Trophoblast cell (in vitro differentiated cells and primary cell): ENCODE results near the gene CPEB2.
A peak's percentile ranks its signal among the peaks of the same experiment; 100 is the strongest.

ENCODE experiments used
- DNase-seq, 2 donors: peaks; one replicate each; pipeline ENCODE4 v3.0.0-alpha.2; 2016
- H2AFZ ChIP-seq: 2 replicates; pipeline ENCODE4 v1.6.1; 2013; ENCODE audit warnings: low read length, moderate library complexity, mild to moderate bottlenecking; ENCODE audit not compliant: insufficient read depth, poor library complexity
- H2AK5ac ChIP-seq: 2 replicates; pipeline ENCODE4 v1.6.1; 2013; ENCODE audit warnings: mild to moderate bottlenecking, low read length
- H2BK120ac ChIP-seq: 2 replicates; pipeline ENCODE4 v1.6.1; 2013; ENCODE audit warnings: low read length, mild to moderate bottlenecking, moderate library complexity; ENCODE audit not compliant: insufficient read depth, poor library complexity
- H2BK12ac ChIP-seq: 2 replicates; pipeline ENCODE4 v1.6.1; 2013; ENCODE audit warnings: mild to moderate bottlenecking, low read length, moderate library complexity
- H2BK5ac ChIP-seq: 2 replicates; pipeline ENCODE4 v1.6.1; 2013; ENCODE audit warnings: low read length, low read depth, moderate library complexity, mild to moderate bottlenecking; ENCODE audit not compliant: poor library complexity
- H3K14ac ChIP-seq: 2 replicates; pipeline ENCODE4 v1.6.1; 2013; ENCODE audit warnings: mild to moderate bottlenecking, low read length
- H3K18ac ChIP-seq: 2 replicates; pipeline ENCODE4 v1.6.1; 2013; ENCODE audit warnings: mild to moderate bottlenecking, low read length
- H3K23ac ChIP-seq: 2 replicates; pipeline ENCODE4 v1.6.1; 2013; ENCODE audit warnings: low read length
- H3K27ac ChIP-seq: 2 replicates; pipeline ENCODE4 v1.5.1; 2013; ENCODE audit warnings: low read depth, mild to moderate bottlenecking, inconsistent platforms, low read length, moderate library complexity
- H3K27me3 ChIP-seq: 2 replicates; pipeline ENCODE4 v1.6.1; 2013; ENCODE audit warnings: inconsistent platforms, mild to moderate bottlenecking, low read length, moderate library complexity; ENCODE audit not compliant: insufficient read depth
- H3K36me3 ChIP-seq, 2 experiments: 1 replicate in 1 of 2; 2 replicates in 1 of 2; pipeline ENCODE4 v1.6.1; 2013; ENCODE audit warnings: low read length in 2 of 2, mild to moderate bottlenecking in 2 of 2, moderate library complexity in 1 of 2; ENCODE audit not compliant: insufficient read depth in 2 of 2, control insufficient read depth in 1 of 2
- H3K4ac ChIP-seq: 2 replicates; pipeline ENCODE4 v1.6.1; 2013; ENCODE audit warnings: low read depth, mild to moderate bottlenecking, low read length, moderate library complexity
- H3K4me1 ChIP-seq, 2 experiments: 1 replicate in 1 of 2; 2 replicates in 1 of 2; pipeline ENCODE4 v1.6.1; 2013; ENCODE audit warnings: low read length in 2 of 2, mild to moderate bottlenecking in 2 of 2, moderate library complexity in 1 of 2; ENCODE audit not compliant: insufficient read depth in 2 of 2, control insufficient read depth in 1 of 2
- H3K4me2 ChIP-seq: 2 replicates; pipeline ENCODE4 v1.6.1; 2013; ENCODE audit warnings: inconsistent platforms, mild to moderate bottlenecking, low read length, moderate library complexity
- H3K4me3 ChIP-seq: 2 replicates; pipeline ENCODE4 v1.5.1; 2013; ENCODE audit warnings: mild to moderate bottlenecking, low read depth, low read length, inconsistent platforms
- H3K79me1 ChIP-seq: one replicate; pipeline ENCODE4 v1.6.1; 2013; ENCODE audit warnings: low read length
- H3K79me2 ChIP-seq: 2 replicates; pipeline ENCODE4 v1.6.1; 2013; ENCODE audit warnings: low read length, mild to moderate bottlenecking; ENCODE audit not compliant: control insufficient read depth, insufficient read depth, poor library complexity
- H3K9ac ChIP-seq: 2 replicates; pipeline ENCODE4 v1.6.1; 2013; ENCODE audit warnings: mild to moderate bottlenecking, low read length
- H3K9me3 ChIP-seq: 2 replicates; pipeline ENCODE4 v1.6.1; 2013; ENCODE audit warnings: low read depth, mild to moderate bottlenecking, control low read depth, inconsistent platforms, low read length; ENCODE audit not compliant: insufficient read depth
- H4K12ac ChIP-seq: 2 replicates; pipeline ENCODE4 v1.6.1; 2013; ENCODE audit warnings: low read depth, mild to moderate bottlenecking, low read length, moderate library complexity
- H4K8ac ChIP-seq: 2 replicates; pipeline ENCODE4 v1.6.1; 2013; ENCODE audit warnings: low read depth, mild to moderate bottlenecking, low read length, moderate library complexity
- H4K91ac ChIP-seq: one replicate; pipeline ENCODE4 v1.6.1; 2013; ENCODE audit warnings: low read depth, mild to moderate bottlenecking, low read length, moderate library complexity
- WGBS: extraction: QIAGEN DNeasy Blood & Tissue Kit; methylation state at CpG from one replicate; pipeline ENCODE4 v1.1.7; 2013; ENCODE audit warnings: missing lambda C conversion rate; ENCODE audit not compliant: insufficient read length, insufficient coverage; ENCODE audit errors: extremely low coverage; 5-methylcytosine and 5-hydroxymethylcytosine counted together

Gene CPEB2

DNA sequence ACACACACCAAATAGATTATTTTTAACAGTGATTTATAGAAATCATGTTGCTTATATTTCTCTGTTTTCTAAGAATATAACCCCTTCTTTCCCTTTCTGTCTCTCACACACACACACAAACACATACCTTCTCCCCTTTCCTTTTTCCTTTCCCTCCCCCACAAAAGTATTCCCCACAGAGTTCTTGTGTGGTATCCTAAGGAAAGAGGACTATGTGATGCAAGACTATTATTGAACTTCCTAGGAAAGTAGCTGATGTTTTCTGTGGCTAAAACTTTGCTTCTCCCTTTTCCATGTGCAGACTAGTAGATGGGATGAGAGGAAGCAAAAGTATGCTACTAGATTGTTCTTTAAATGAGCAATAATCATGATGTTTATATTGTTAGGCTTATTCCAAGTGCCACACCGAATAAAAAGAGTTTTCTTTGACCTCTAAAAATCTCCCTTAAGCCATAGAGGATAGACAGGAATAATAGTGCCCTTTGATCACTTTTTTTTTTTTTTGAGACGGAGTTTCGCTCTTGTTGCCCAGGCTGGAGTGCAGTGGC, 38.7 kb downstream of the CPEB2 start:
- Histone ChIP-seq H3K9ac (no peak overlapping the region), H2AFZ (no peak overlapping the region), H3K18ac (no peak overlapping the region)

DNA sequence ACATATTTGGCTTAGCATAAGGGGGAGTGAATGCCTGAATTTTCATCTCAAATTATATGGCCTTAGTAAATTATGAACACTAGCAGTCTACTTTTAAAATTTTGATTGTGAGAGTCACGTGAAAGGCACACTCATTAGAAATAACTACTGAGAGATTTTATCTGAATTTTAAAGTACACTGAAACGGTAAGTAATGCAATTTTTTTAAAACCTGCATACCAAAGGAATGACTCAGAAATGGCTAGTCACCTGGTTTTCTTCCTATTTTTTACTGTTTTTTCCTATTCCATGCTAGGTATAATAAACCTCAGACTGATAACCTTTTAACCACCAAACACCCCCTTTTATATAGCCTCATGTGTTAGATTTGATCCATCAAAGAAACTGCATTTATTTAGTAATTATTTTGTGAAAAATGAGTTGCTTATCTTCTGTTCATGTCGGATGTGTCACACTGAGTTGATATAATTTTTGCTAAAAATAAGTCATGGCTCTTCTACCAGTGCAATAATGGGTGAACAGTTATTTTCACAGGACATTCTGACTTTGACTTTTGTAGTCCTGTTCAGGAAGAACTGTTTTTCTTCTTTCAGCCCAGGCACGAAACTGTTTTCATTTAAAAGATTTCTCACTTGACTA, 40.4 kb downstream of the CPEB2 start:
- Histone ChIP-seq H3K79me1 (no peaks in the 10 kb centered on the region), H3K9me3 (no peaks in the 10 kb centered on the region), H2BK120ac (no peak overlapping the region), H3K36me3 (no peaks in the 10 kb centered on the region), H3K9ac (no peak overlapping the region), H2BK5ac (no peak overlapping the region), H4K8ac (no peak overlapping the region), H3K4me2 (no peak overlapping the region), H3K18ac (no peak overlapping the region), H2AK5ac (no peak overlapping the region), H3K27ac (peak overlapping the region; percentile 40), H3K4me1 (no peaks in the 10 kb centered on the region), H3K79me2 (no peaks in the 10 kb centered on the region), H4K12ac (no peak overlapping the region), H3K23ac (no peak overlapping the region), H3K14ac (no peak overlapping the region), H3K27me3 (no peaks in the 10 kb centered on the region), H3K4me3 (no peak overlapping the region), H2AFZ (no peak overlapping the region), H4K91ac (no peak overlapping the region), H3K4ac (no peak overlapping the region), H2BK12ac (no peak overlapping the region)
- WGBS, result no CpG with 5 or more reads among the region's 4 CpGs
- peak; percentile 8 to 92 for DNase-seq

More for the DNA sequence above, 38.7 kb downstream of the CPEB2 start:
- DNase-seq, result no peak
- Histone ChIP-seq H3K27ac (no peak overlapping the region), H3K79me1 (no peaks in the 10 kb centered on the region), H2BK12ac (no peak overlapping the region), H3K9me3 (no peaks in the 10 kb centered on the region), H3K4me3 (no peak overlapping the region), H3K36me3 (no peaks in the 10 kb centered on the region), H3K79me2 (no peaks in the 10 kb centered on the region), H3K4me1 (no peaks in the 10 kb centered on the region), H4K91ac (no peak overlapping the region), H3K27me3 (no peaks in the 10 kb centered on the region), H3K4me2 (no peak overlapping the region), H2BK5ac (no peak overlapping the region), H2AK5ac (no peak overlapping the region), H3K14ac (no peak overlapping the region), H3K4ac (no peak overlapping the region), H2BK120ac (no peak overlapping the region), H3K23ac (no peak overlapping the region), H4K8ac (no peak overlapping the region), H4K12ac (no peak overlapping the region)
- WGBS, result no CpG with 5 or more reads among the region's 3 CpGs

DNA sequence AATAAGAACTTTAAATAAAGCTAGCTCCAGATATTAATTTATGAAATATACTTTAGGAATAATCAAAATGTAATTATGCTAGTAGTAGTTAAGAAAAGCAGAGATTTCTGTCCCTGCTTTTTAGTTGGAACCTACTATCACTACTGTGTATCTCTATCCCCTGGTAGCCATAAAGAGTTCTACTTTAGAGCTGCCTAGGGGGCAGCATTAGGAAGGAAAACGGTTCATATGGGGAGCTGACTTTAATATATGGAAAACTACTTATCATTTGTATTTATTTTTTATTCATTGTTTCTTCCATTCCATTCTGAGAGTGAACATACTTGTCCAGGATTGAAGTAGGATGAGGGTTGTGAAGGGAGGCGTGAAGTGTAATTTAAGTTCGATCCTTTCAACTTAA, 40.9 kb downstream of the CPEB2 start:
- no peak overlapping the region for H2BK5ac ChIP-seq
- H3K9ac ChIP-seq, result no peak overlapping the region
- H4K12ac ChIP-seq, result no peak overlapping the region
- no peak overlapping the region for H3K4ac ChIP-seq
- H3K79me1 ChIP-seq, result no peaks in the 10 kb centered on the region
- no peak overlapping the region for H4K91ac ChIP-seq
- no peak overlapping the region for H2BK12ac ChIP-seq
- H3K14ac ChIP-seq, result no peak overlapping the region
- H3K36me3 ChIP-seq, result no peaks in the 10 kb centered on the region
- no peaks in the 10 kb centered on the region for H3K4me1 ChIP-seq
- no peak overlapping the region for H3K27ac ChIP-seq
- no peak overlapping the region for H3K23ac ChIP-seq
- no peak overlapping the region for H3K4me3 ChIP-seq
- no peak for DNase-seq
- H2AFZ ChIP-seq, result no peak overlapping the region
- no peak overlapping the region for H3K18ac ChIP-seq
- no peaks in the 10 kb centered on the region for H3K79me2 ChIP-seq
- H2AK5ac ChIP-seq, result no peak overlapping the region
- WGBS, result no CpG with 5 or more reads among the region's 3 CpGs
- H3K9me3 ChIP-seq, result no peaks in the 10 kb centered on the region
- H3K4me2 ChIP-seq, result no peak overlapping the region
- no peaks in the 10 kb centered on the region for H3K27me3 ChIP-seq
- no peak overlapping the region for H2BK120ac ChIP-seq
- no peak overlapping the region for H4K8ac ChIP-seq

DNA sequence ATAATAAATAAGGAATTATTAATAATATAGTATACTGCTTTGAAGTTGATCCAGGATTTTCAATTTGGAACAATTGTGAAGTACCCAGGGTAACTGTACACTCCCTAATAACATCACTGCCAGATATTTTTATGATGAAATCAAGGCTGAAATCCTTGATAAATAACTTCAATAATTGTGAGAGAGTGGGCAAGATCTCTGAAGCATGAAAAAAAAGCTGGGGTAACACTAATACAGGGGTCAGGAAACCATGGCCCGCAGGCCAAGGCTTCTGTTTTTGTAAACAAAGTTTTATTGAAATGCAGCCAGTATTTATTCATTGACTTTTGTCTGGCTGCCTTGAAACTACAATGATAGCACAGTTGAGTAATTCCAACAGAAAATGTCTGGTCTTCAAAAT, 41.6 kb downstream of the CPEB2 start:
- no CpG with 5 or more reads among the region's 1 CpG for WGBS
- H2BK5ac ChIP-seq, result no peak overlapping the region
- H3K36me3 ChIP-seq, result no peaks in the 10 kb centered on the region
- no peak overlapping the region for H4K91ac ChIP-seq
- H3K4me2 ChIP-seq, result no peak overlapping the region
- no peak overlapping the region for H3K27ac ChIP-seq
- no peak overlapping the region for H2AFZ ChIP-seq
- no peak for DNase-seq
- H3K4me3 ChIP-seq, result no peak overlapping the region
- no peak overlapping the region for H2BK120ac ChIP-seq
- H3K27me3 ChIP-seq, result no peaks in the 10 kb centered on the region
- no peak overlapping the region for H2BK12ac ChIP-seq
- H3K18ac ChIP-seq, result no peak overlapping the region
- H3K9me3 ChIP-seq, result no peaks in the 10 kb centered on the region
- H4K12ac ChIP-seq, result no peak overlapping the region
- no peak overlapping the region for H3K9ac ChIP-seq
- H3K79me2 ChIP-seq, result no peaks in the 10 kb centered on the region
- H3K14ac ChIP-seq, result no peak overlapping the region
- no peak overlapping the region for H2AK5ac ChIP-seq
- no peak overlapping the region for H4K8ac ChIP-seq
- H3K4me1 ChIP-seq, result no peaks in the 10 kb centered on the region
- no peak overlapping the region for H3K4ac ChIP-seq
- no peaks in the 10 kb centered on the region for H3K79me1 ChIP-seq
- H3K23ac ChIP-seq, result no peak overlapping the region
